ENCODE data around the gene CORO2A.

DNA sequence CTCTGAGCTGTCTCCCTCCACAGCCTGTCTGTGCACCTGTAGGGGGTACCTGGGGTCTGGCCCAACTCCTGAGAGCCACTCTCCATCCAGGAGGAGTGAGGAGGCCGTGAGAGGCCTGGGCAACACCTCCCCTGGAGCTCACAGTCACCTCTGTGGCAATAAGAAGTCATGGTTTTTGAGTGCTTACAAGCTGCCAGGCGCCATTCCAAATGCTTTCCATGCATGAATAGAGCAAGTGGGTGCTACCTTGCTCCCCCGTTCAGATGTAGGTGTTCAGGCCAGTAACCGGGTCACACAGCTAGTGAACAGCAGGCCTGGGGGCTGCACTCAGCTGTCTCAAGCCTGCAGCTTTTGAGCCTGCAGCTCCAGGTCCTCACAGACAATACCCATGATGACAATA, 30.6 kb downstream of the CORO2A start:
- TF ChIP-seq CTCF (IDR thresholded peaks at IDR 0.05) (no peak), POLR2A (IDR thresholded peaks at IDR 0.05) (no peak)

All from heart left ventricle (tissue), 13 donors.